ENCODE data around the gene AK4.

- TF ChIP-seq SIN3A (IDR thresholded peaks at IDR 0.05; ENCODE audit: borderline replicate concordance, insufficient read depth, low read length), result no peak
- no peak for TF ChIP-seq FOXP2 (optimal IDR thresholded peaks at IDR 0.05; ENCODE audit: borderline replicate concordance, extremely low read depth, extremely low read length, insufficient read depth)
- TF ChIP-seq POLR2AphosphoS5 (IDR thresholded peaks at IDR 0.05; ENCODE audit: low read depth, low read length), result no peak
- TF ChIP-seq REST (IDR thresholded peaks at IDR 0.05; ENCODE audit: insufficient read depth in 1 of 2, low read depth in 2 of 2, low read length in 2 of 2), result no peak
- no peak for TF ChIP-seq TAF1 (IDR thresholded peaks at IDR 0.05; ENCODE audit: borderline replicate concordance, insufficient read depth, low read length)
Observed at GRCh38 chr1:65170511-65171142, 22.6 kb downstream of the AK4 start.

Measured in PFSK-1 (cell line).